ENCODE measurements around the gene PTPRM. TPM values are rescaled to one million over a fixed set of nuclear protein-coding genes. Genes with fewer than 3 reads are reported as not detected.

The PTPRM gene
- total and polyA plus RNA-seq, 2 experiments from 2014 or later, result 1.6 to 5.3 TPM

GRCh38 chr18:8088626-8089025 lies 521.5 kb downstream of the PTPRM start:
- Histone ChIP-seq H3K27me3 (ENCODE audit: insufficient read depth) (no peaks in the 10 kb centered on the region), H3K4me2 (no peak overlapping the region), H3K4me1 (ENCODE audit: insufficient read depth) (peaks cover 39% of the 10 kb centered on the region), H3K9me2 (ENCODE audit: insufficient read depth) (no peaks in the 10 kb centered on the region), H3F3A (replicated peaks; ENCODE audit: low read depth) (no peaks in the 10 kb centered on the region), H3K27ac (ENCODE audit: low read depth) (no peak overlapping the region), H3K4me3 (no peak overlapping the region), H4K20me1 (replicated peaks; ENCODE audit: insufficient read depth) (no peaks in the 10 kb centered on the region), H3K79me2 (replicated peaks; ENCODE audit: insufficient read depth) (no peaks in the 10 kb centered on the region), H2AFZ (no peak overlapping the region), H3K36me3 (ENCODE audit: insufficient read depth) (no peaks in the 10 kb centered on the region)
- H3K27ac Mint-ChIP-seq, result no peak overlapping the region
- H3K27me3 Mint-ChIP-seq (ENCODE audit: insufficient read depth, low read depth, poor library complexity), result peaks cover 3% of the 10 kb centered on the region
- TF ChIP-seq EZH2 (IDR thresholded peaks at IDR 0.05; ENCODE audit: low read depth, unreplicated experiment) (no peak), STAT1 (IDR thresholded peaks at IDR 0.05; ENCODE audit: unreplicated experiment) (no peak)
- no peak overlapping the region for H3K4me3 Mint-ChIP-seq
- peaks cover 33% of the 10 kb centered on the region for H3K4me1 Mint-ChIP-seq
- DNase-seq (ENCODE audit: low spot score), result peak; percentile 13
- ATAC-seq, result no peak
- no peaks in the 10 kb centered on the region for H3K36me3 Mint-ChIP-seq (ENCODE audit: low read depth)
- no peaks in the 10 kb centered on the region for H3K9me3 Mint-ChIP-seq

DNA sequence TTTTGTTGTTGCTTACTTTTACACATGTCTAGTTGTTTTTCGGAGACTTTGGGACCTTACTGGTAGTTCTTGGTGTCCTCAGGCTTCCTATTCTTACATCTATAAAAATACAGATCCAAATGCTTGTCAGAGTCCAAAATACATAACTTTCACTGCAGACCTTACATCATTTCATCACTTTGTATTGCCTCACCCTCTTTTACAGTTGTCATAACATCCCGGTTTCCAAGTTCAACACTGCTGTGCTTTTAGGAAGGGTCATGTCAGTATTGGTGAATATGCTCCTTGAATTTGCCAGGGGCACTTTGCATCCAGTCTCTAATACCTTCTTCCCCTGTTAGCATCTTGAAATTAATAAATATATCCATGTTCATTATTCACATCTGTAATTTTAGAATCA lies 523.9 kb downstream of the PTPRM start:
- no peaks in the 10 kb centered on the region for H3K27me3 ChIP-seq (ENCODE audit: insufficient read depth)
- Mint-ChIP-seq H3K36me3 (ENCODE audit: low read depth) (no peaks in the 10 kb centered on the region), H3K4me3 (no peak overlapping the region), H3K27me3 (ENCODE audit: insufficient read depth, low read depth, poor library complexity) (peaks cover under 1% of the 10 kb centered on the region), H3K27ac (no peak overlapping the region), H3K4me1 (peaks cover 15% of the 10 kb centered on the region), H3K9me3 (no peaks in the 10 kb centered on the region)
- no peak for DNase-seq (ENCODE audit: low spot score)
- H3K9me2 ChIP-seq (ENCODE audit: insufficient read depth), result no peaks in the 10 kb centered on the region
- ATAC-seq, result no peak
- H3F3A ChIP-seq (replicated peaks; ENCODE audit: low read depth), result no peaks in the 10 kb centered on the region
- no peak overlapping the region for H2AFZ ChIP-seq
- H4K20me1 ChIP-seq (replicated peaks; ENCODE audit: insufficient read depth), result no peaks in the 10 kb centered on the region
- no peak overlapping the region for H3K4me3 ChIP-seq
- H3K4me2 ChIP-seq, result no peak overlapping the region
- peaks cover 20% of the 10 kb centered on the region; the same call in 1 of the 2 replicates for H3K4me1 ChIP-seq (ENCODE audit: insufficient read depth)
- H3K79me2 ChIP-seq (replicated peaks; ENCODE audit: insufficient read depth), result no peaks in the 10 kb centered on the region
- no peaks in the 10 kb centered on the region for H3K36me3 ChIP-seq (ENCODE audit: insufficient read depth)
- H3K27ac ChIP-seq (ENCODE audit: low read depth), result no peak overlapping the region
- TF ChIP-seq ZNF462 (CRISPR knock-in tag; IDR thresholded peaks at IDR 0.05) (no peak), CREB1 (CRISPR knock-in tag; IDR thresholded peaks at IDR 0.05; ENCODE audit: low read depth) (no peak), EZH2phosphoT487 (IDR thresholded peaks at IDR 0.05; ENCODE audit: unreplicated experiment) (no peak), ETS1 (IDR thresholded peaks at IDR 0.05) (no peak), EZH2 (IDR thresholded peaks at IDR 0.05; ENCODE audit: low read depth, unreplicated experiment) (no peak), STAT1 (IDR thresholded peaks at IDR 0.05; ENCODE audit: unreplicated experiment) (no peak), NANOG (IDR thresholded peaks at IDR 0.05; ENCODE audit: borderline replicate concordance) (no peak), POLR2AphosphoS5 (IDR thresholded peaks at IDR 0.05; ENCODE audit: low read depth) (no peak)
- TF ChIP-seq, protein P1, sequence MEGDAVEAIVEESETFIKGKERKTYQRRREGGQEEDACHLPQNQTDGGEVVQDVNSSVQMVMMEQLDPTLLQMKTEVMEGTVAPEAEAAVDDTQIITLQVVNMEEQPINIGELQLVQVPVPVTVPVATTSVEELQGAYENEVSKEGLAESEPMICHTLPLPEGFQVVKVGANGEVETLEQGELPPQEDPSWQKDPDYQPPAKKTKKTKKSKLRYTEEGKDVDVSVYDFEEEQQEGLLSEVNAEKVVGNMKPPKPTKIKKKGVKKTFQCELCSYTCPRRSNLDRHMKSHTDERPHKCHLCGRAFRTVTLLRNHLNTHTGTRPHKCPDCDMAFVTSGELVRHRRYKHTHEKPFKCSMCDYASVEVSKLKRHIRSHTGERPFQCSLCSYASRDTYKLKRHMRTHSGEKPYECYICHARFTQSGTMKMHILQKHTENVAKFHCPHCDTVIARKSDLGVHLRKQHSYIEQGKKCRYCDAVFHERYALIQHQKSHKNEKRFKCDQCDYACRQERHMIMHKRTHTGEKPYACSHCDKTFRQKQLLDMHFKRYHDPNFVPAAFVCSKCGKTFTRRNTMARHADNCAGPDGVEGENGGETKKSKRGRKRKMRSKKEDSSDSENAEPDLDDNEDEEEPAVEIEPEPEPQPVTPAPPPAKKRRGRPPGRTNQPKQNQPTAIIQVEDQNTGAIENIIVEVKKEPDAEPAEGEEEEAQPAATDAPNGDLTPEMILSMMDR (conservative IDR thresholded peaks at IDR 0.05; ENCODE audit: low read depth in 2 of 2), result no peak
